Suppressor macrophage treated with lipopolysaccharide for 4 hours (primary cell): ENCODE results near the gene CPHXL.

Source experiments
- DNase-seq: peaks from one replicate; pipeline ENCODE4 v3.0.0-alpha.2; 2020

The CPHXL gene

DNA sequence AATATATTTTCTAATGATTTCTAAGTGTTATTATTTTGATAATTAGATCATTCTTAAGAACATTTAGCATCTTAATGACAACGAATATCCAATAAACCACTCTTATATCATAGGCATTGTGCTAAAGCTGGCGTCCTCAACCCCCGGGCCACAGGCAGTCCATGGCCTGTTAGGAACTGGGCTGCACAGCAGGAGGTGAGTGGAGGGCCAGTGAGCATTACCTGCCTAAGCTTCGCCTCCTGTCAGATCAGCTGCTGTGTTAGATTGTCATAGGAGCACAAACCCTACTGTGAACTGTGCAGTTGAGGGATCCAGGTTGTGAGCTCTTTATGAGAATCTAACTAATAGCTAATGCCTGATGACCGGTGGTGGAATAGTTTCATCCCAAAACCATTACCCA is 28.7 kb downstream of the CPHXL start:
- DNase-seq, result no peak

GRCh38 chr16:75695708-75696107 is 30.6 kb downstream of the CPHXL start:
- peak; percentile 6 for DNase-seq

- no peak for DNase-seq
Observed at GRCh38 chr16:75687361-75687760, 38.9 kb downstream of the CPHXL start.

DNA sequence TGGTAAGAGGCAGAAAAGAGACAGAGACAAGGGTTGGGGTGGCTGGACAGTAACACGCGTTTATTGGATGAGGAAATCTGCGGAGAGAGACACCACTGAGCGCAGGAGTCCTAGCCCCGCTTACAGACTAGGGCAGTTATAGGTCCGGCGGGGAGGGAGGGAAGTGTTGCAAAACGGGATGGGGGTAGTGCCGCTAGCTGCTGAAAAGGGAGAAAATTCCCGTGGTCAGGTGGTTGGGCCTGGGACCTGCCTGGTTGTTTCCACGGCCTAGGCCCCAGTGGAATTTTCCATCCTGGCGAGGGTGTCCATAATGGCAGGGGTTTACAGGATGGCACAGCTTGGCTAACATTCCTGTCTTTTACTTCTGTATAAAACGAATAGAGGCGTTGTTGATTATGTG is 44.0 kb downstream of the CPHXL start:
- DNase-seq, result no peak

DNA sequence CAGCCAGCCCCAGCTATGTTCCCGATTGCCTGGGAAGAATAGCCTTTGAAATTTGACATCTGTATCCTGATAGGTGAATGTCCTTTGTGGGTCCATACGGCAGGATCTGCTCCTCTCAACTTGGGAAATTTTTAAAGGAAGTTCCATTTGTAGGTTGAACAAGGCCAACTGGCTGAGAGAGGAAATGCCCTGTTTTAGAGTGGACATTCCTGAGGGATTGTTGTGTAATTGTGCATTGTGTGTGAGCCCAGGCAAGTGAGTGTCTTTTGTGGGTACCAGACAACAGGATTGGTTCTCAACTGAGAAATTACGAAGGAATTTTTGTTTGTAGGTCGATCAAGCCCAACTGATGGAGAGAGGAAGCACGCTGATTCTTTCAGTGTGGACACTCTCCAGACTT is 46.9 kb downstream of the CPHXL start:
- no peak for DNase-seq

DNA sequence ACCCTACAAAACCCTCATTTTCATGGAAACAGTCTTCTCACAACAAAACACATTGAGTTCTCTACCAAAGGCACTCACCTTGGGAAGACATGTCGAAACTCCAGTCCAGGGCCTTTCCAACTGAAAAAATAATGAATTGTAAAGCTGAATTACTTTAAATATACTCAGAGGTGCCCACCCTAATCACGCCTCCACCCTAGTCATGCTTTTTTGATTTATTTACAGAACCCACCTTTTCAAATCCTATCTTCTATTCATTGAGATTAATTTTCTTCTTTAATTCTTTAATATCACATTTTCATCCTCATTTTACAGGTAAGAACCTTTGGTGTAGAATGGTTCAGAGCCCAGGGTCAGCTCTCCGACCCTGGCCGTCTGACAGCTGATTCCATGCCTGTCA is 49.4 kb downstream of the CPHXL start, which contains the start of gene CPHXL2:
CPHXL2 (minus strand) TSS at position 101 of the 400 bp plus-strand sequence; CDS start at position 91, 10 bp downstream.
- DNase-seq, result no peak

DNA sequence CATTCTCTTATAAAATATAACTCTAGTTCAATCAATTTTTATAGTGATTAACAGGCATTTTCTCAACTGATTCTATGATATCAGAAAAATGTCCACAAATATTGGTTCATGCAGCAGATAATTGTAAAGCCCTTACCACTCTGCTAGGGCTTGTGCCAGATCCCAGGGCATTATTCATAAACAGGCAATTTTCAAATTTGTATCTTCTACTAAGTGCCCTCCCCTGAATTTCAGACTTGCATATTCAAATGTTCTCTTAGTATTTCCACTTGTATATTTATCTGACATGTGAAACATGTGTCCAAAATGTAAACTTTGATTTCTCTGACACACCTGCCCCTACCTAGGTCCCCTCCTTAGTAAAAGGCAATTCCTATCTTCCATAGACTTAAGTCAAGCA is 58.8 kb downstream of the CPHXL start:
- DNase-seq, result no peak
